ENCODE data around the gene AP3B2. TPM values are rescaled to one million over a fixed set of nuclear protein-coding genes. Genes with fewer than 3 reads are reported as not detected.
A peak's percentile ranks its signal among the peaks of the same experiment; 100 is the strongest.

AP3B2 gene
- total RNA-seq, 4 donors from 2014 or later, result 1.2 to 10.4 (median 1.6) TPM; not detected in 1

GRCh38 chr15:82666606-82667005 is 43.1 kb downstream of the AP3B2 start:
- H3K9me3 ChIP-seq, result no peaks in the 10 kb centered on the region
- H3K27me3 ChIP-seq, result no peaks in the 10 kb centered on the region
- DNase-seq, result no peak
- no peak overlapping the region for H3K4me3 ChIP-seq
- no peaks in the 10 kb centered on the region for H3K4me1 ChIP-seq
- TF ChIP-seq POLR2A (IDR thresholded peaks at IDR 0.05) (no peak), CTCF (IDR thresholded peaks at IDR 0.05) (no peak)
- H3K27ac ChIP-seq, result no peak overlapping the region
- no peaks in the 10 kb centered on the region for H3K36me3 ChIP-seq

GRCh38 chr15:82664021-82664420 is 45.7 kb downstream of the AP3B2 start:
- H3K27me3 ChIP-seq, result no peaks in the 10 kb centered on the region
- H3K36me3 ChIP-seq, result no peaks in the 10 kb centered on the region
- H3K9me3 ChIP-seq, result no peaks in the 10 kb centered on the region
- TF ChIP-seq CTCF (IDR thresholded peaks at IDR 0.05), result no peak
- no peak for TF ChIP-seq POLR2A (IDR thresholded peaks at IDR 0.05)
- no peak overlapping the region for H3K4me3 ChIP-seq
- DNase-seq, result peak in 1 of 3 donors; percentile 28
- H3K27ac ChIP-seq, result no peak overlapping the region
- H3K4me1 ChIP-seq, result no peaks in the 10 kb centered on the region

- Histone ChIP-seq H3K36me3 (no peaks in the 10 kb centered on the region), H3K4me1 (no peaks in the 10 kb centered on the region), H3K27ac (no peak overlapping the region), H3K4me3 (no peak overlapping the region), H3K9me3 (no peaks in the 10 kb centered on the region), H3K27me3 (no peaks in the 10 kb centered on the region)
- peak in 2 of 3 donors; percentile 55 to 59 for DNase-seq
- no peak for TF ChIP-seq CTCF (IDR thresholded peaks at IDR 0.05)
- no peak for TF ChIP-seq POLR2A (IDR thresholded peaks at IDR 0.05)
These were observed 46.5 kb downstream of the AP3B2 start for GRCh38 chr15:82663186-82663600.

- no peak overlapping the region for H3K4me3 ChIP-seq
- TF ChIP-seq POLR2A (IDR thresholded peaks at IDR 0.05), result no peak
- H3K4me1 ChIP-seq, result no peaks in the 10 kb centered on the region
- no peak overlapping the region for H3K27ac ChIP-seq
- H3K36me3 ChIP-seq, result no peaks in the 10 kb centered on the region
- H3K27me3 ChIP-seq, result no peaks in the 10 kb centered on the region
- DNase-seq, result no peak
- H3K9me3 ChIP-seq, result no peaks in the 10 kb centered on the region
These were observed 47.0 kb downstream of the AP3B2 start for GRCh38 chr15:82662641-82663040.

GRCh38 chr15:82660378-82660777 is 49.3 kb downstream of the AP3B2 start:
- H3K27me3 ChIP-seq, result no peaks in the 10 kb centered on the region

GRCh38 chr15:82656641-82657266 is 52.9 kb downstream of the AP3B2 start:
- TF ChIP-seq CTCF (IDR thresholded peaks at IDR 0.05), result no peak
- no peak for TF ChIP-seq POLR2A (IDR thresholded peaks at IDR 0.05)
- no peaks in the 10 kb centered on the region for H3K4me1 ChIP-seq

More at GRCh38 chr15:82660378-82660777, 49.3 kb downstream of the AP3B2 start:
- DNase-seq, result no peak
- H3K27ac ChIP-seq, result no peak overlapping the region
- TF ChIP-seq CTCF (IDR thresholded peaks at IDR 0.05) (no peak), POLR2A (IDR thresholded peaks at IDR 0.05) (no peak)
- H3K36me3 ChIP-seq, result no peaks in the 10 kb centered on the region
- H3K4me1 ChIP-seq, result no peaks in the 10 kb centered on the region
- no peaks in the 10 kb centered on the region for H3K9me3 ChIP-seq
- H3K4me3 ChIP-seq, result no peak overlapping the region

More at GRCh38 chr15:82656641-82657266, 52.9 kb downstream of the AP3B2 start:
- DNase-seq, result no peak
- Histone ChIP-seq H3K9me3 (no peaks in the 10 kb centered on the region), H3K27ac (no peak overlapping the region), H3K4me3 (no peak overlapping the region), H3K27me3 (no peaks in the 10 kb centered on the region), H3K36me3 (no peaks in the 10 kb centered on the region)
